Measurements from ENCODE around the gene PPP2R3B.

Gene PPP2R3B

GRCh38 chrX:370963-371745 lies 15.6 kb downstream of the PPP2R3B start:
- H3K4me3 ChIP-seq (ENCODE audit: low read depth in 1 of 2, low read length in 2 of 2), result no peak overlapping the region
- H3K79me2 ChIP-seq (ENCODE audit: insufficient read depth, low read length), result peaks cover 83% of the 10 kb centered on the region
- H4K20me1 ChIP-seq (ENCODE audit: insufficient read depth, low read length), result peaks cover 53% of the 10 kb centered on the region
- H3K9me3 ChIP-seq (ENCODE audit: insufficient read depth, low read length, severe bottlenecking), result no peaks in the 10 kb centered on the region
- no peak for DNase-seq
- ATAC-seq (ENCODE audit: insufficient read depth, low read depth), result no peak
- no peak for TF ChIP-seq CTCF (IDR thresholded peaks at IDR 0.05; ENCODE audit: borderline replicate concordance, extremely low read depth, low read length, poor library complexity, severe bottlenecking)
- TF ChIP-seq EZH2 (IDR thresholded peaks at IDR 0.05; ENCODE audit: borderline replicate concordance, low read depth, low read length, severe bottlenecking), result no peak
- H3K9ac ChIP-seq (ENCODE audit: low read depth, low read length), result no peak overlapping the region
- H3K27me3 ChIP-seq (ENCODE audit: insufficient read depth, low read length, poor library complexity), result no peaks in the 10 kb centered on the region
- no peak overlapping the region for H2AFZ ChIP-seq (ENCODE audit: low read depth, low read length)
- H3K4me2 ChIP-seq (ENCODE audit: insufficient read depth, low read length), result no peak overlapping the region
- H3K27ac ChIP-seq (ENCODE audit: low read length), result no peak overlapping the region
- H3K4me1 ChIP-seq (ENCODE audit: insufficient read depth, low read length), result peaks cover 35% of the 10 kb centered on the region
- H3K36me3 ChIP-seq (ENCODE audit: insufficient read depth, low read length), result peaks cover 3% of the 10 kb centered on the region

GRCh38 chrX:370244-370962 lies 16.3 kb downstream of the PPP2R3B start:
- no peak overlapping the region for H3K4me3 ChIP-seq (ENCODE audit: low read depth in 1 of 2, low read length in 2 of 2)
- no peaks in the 10 kb centered on the region for H3K27me3 ChIP-seq (ENCODE audit: insufficient read depth, low read length, poor library complexity)
- H2AFZ ChIP-seq (ENCODE audit: low read depth, low read length), result no peak overlapping the region
- no peak for DNase-seq
- peaks cover 35% of the 10 kb centered on the region for H3K4me1 ChIP-seq (ENCODE audit: insufficient read depth, low read length)
- H3K9ac ChIP-seq (ENCODE audit: low read depth, low read length), result no peak overlapping the region
- H4K20me1 ChIP-seq (ENCODE audit: insufficient read depth, low read length), result peaks cover 49% of the 10 kb centered on the region
- TF ChIP-seq EZH2 (IDR thresholded peaks at IDR 0.05; ENCODE audit: borderline replicate concordance, low read depth, low read length, severe bottlenecking) (no peak), CTCF (IDR thresholded peaks at IDR 0.05; ENCODE audit: borderline replicate concordance, extremely low read depth, low read length, poor library complexity, severe bottlenecking) (no peak)
- ATAC-seq (ENCODE audit: insufficient read depth, low read depth), result no peak
- peaks cover 3% of the 10 kb centered on the region for H3K36me3 ChIP-seq (ENCODE audit: insufficient read depth, low read length)
- peaks cover 79% of the 10 kb centered on the region for H3K79me2 ChIP-seq (ENCODE audit: insufficient read depth, low read length)
- no peak overlapping the region for H3K27ac ChIP-seq (ENCODE audit: low read length)
- H3K4me2 ChIP-seq (ENCODE audit: insufficient read depth, low read length), result no peak overlapping the region
- H3K9me3 ChIP-seq (ENCODE audit: insufficient read depth, low read length, severe bottlenecking), result no peaks in the 10 kb centered on the region

- peaks cover 30% of the 10 kb centered on the region for H3K4me1 ChIP-seq (ENCODE audit: insufficient read depth, low read length)
- no peaks in the 10 kb centered on the region for H3K9me3 ChIP-seq (ENCODE audit: insufficient read depth, low read length, severe bottlenecking)
- no peak overlapping the region for H3K4me3 ChIP-seq (ENCODE audit: low read depth in 1 of 2, low read length in 2 of 2)
- no peak overlapping the region for H2AFZ ChIP-seq (ENCODE audit: low read depth, low read length)
- peaks cover 41% of the 10 kb centered on the region for H4K20me1 ChIP-seq (ENCODE audit: insufficient read depth, low read length)
- H3K27me3 ChIP-seq (ENCODE audit: insufficient read depth, low read length, poor library complexity), result no peaks in the 10 kb centered on the region
- no peak overlapping the region for H3K27ac ChIP-seq (ENCODE audit: low read length)
- TF ChIP-seq CTCF (IDR thresholded peaks at IDR 0.05; ENCODE audit: borderline replicate concordance, extremely low read depth, low read length, poor library complexity, severe bottlenecking) (no peak), EZH2 (IDR thresholded peaks at IDR 0.05; ENCODE audit: borderline replicate concordance, low read depth, low read length, severe bottlenecking) (no peak)
- DNase-seq (no peak), ATAC-seq (ENCODE audit: insufficient read depth, low read depth) (no peak)
- H3K36me3 ChIP-seq (ENCODE audit: insufficient read depth, low read length), result peaks cover 3% of the 10 kb centered on the region
- H3K4me2 ChIP-seq (ENCODE audit: insufficient read depth, low read length), result no peak overlapping the region
- peaks cover 72% of the 10 kb centered on the region for H3K79me2 ChIP-seq (ENCODE audit: insufficient read depth, low read length)
- H3K9ac ChIP-seq (ENCODE audit: low read depth, low read length), result no peak overlapping the region
These were observed 17.1 kb downstream of the PPP2R3B start for GRCh38 chrX:369563-370101.

Data from DND-41 (cell line).